ENCODE data around the gene BRD2.
A peak's percentile ranks its signal among the peaks of the same experiment; 100 is the strongest.

DNA sequence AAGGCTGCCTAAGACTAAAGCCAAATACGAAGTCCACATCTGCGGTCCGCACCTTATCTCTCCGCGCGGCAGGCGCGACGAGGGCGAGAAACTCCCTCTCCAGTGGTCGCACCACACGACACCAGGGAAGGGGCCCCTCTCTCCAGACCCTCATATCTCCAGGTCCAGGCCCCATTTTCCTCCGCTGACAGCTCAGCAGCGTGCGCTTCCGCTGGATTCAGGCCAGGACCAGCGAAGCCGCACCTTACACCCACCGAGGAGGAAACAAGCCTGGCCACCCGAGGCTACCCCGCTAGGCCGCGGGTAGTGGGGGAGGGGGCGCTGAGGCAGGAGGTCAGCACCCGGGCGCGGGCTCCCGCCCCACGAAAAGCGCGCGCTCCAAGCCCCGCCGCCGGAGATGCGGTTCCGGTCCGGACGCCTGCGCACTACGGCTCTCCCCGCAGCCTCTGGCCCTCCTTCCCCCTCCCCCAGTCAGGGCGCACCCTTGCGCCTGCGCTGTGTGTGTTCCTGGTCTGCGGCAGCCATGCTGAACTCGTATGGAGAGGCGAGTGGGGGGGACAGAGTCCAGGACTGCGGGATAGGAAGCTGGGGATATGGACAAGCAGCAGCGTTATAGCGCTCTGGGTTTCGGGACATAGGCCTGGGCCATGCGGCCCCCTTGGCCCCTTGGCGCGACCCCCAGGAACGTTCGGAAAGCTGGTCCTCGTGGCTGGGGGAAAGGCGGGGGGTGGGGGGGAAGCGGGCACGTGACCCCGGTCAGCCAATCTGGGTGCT, at the start of gene BRD2:
- TF ChIP-seq POLR2AphosphoS5 (IDR thresholded peaks at IDR 0.05) (peak; percentile 89 to 94), POLR2A (IDR thresholded peaks at IDR 0.05) (peak; percentile 77 to 98 (median 90))

All from upper lobe of left lung (tissue), 4 donors.